ENCODE results near the gene FBXO38. TPM values are rescaled to one million over a fixed set of nuclear protein-coding genes. Genes with fewer than 3 reads are reported as not detected.

The FBXO38 gene
- total and polyA plus RNA-seq, 2 of the 4 experiments (the other 2 are of a cell fraction) = 14.9 to 70.1 TPM

GRCh38 chr5:148488757-148489156 lies 105.0 kb downstream of the FBXO38 start:
- Histone ChIP-seq H3K23ac (ENCODE audit: low read depth, low read length) (no peak overlapping the region), H2AK5ac (ENCODE audit: low read depth, low read length) (no peak overlapping the region), H3K27me3 (ENCODE audit: control insufficient read depth, insufficient read depth, low read length) (peaks cover 10% of the 10 kb centered on the region), H2BK15ac (ENCODE audit: low read depth, low read length) (no peak overlapping the region), H4K8ac (ENCODE audit: low read depth in 2 of 2, low read length in 2 of 2) (no peak overlapping the region), H2BK5ac (ENCODE audit: low read depth, low read length, poor library complexity, severe bottlenecking) (no peak overlapping the region), H3K79me1 (ENCODE audit: low read depth in 1 of 2, low read length in 2 of 2) (no peaks in the 10 kb centered on the region), H3K4me3 (ENCODE audit: insufficient read depth, low read depth, low read length) (no peak overlapping the region), H4K91ac (ENCODE audit: insufficient read depth, low read depth, low read length) (no peak overlapping the region), H3K18ac (ENCODE audit: low read depth, low read length) (no peak overlapping the region), H3K9me1 (ENCODE audit: insufficient read depth, low read length) (no peaks in the 10 kb centered on the region), H3K9ac (ENCODE audit: low read depth, low read length) (no peak overlapping the region), H2BK120ac (ENCODE audit: low read depth, low read length) (no peak overlapping the region), H4K5ac (ENCODE audit: low read depth, low read length) (no peak overlapping the region), H3K14ac (replicated peaks; ENCODE audit: low read depth, low read length) (no peak overlapping the region), H2AFZ (replicated peaks; ENCODE audit: low read length, poor library complexity) (no peak overlapping the region), H3K9me3 (ENCODE audit: control insufficient read depth, insufficient read depth, low read length) (no peaks in the 10 kb centered on the region), H2AK9ac (replicated peaks; ENCODE audit: low read depth, low read length, poor library complexity) (no peak overlapping the region), H4K20me1 (ENCODE audit: insufficient read depth, low read length) (no peaks in the 10 kb centered on the region), H3K56ac (ENCODE audit: extremely low read depth, insufficient read depth, low read length) (no peak overlapping the region), H3K4me2 (ENCODE audit: low read depth, low read length) (no peak overlapping the region), H3K27ac (ENCODE audit: insufficient read depth, low read length) (no peak overlapping the region), H3K4ac (ENCODE audit: low read depth, low read length) (no peak overlapping the region), H3K36me3 (ENCODE audit: control insufficient read depth, insufficient read depth, low read length) (no peaks in the 10 kb centered on the region), H3K4me1 (ENCODE audit: control insufficient read depth, insufficient read depth, low read length) (no peaks in the 10 kb centered on the region), H2BK20ac (ENCODE audit: low read depth, low read length) (no peak overlapping the region)
- no peak for ATAC-seq (ENCODE audit: low read depth)
- CTCF ChIA-PET = no interaction called here
- no CpG with 5 or more reads among the region's 2 CpGs for WGBS, 2 experiments (ENCODE audit: extremely low coverage in 2 of 2, insufficient read length in 1 of 2)
- BruUV-seq (replicated peaks) = no TSS peak
- no peak for DNase-seq
- dilution Hi-C loops (cut with HindIII; ENCODE audit: low sequenced_read_pairs, unreplicated experiment) = no loop called here
- POLR2A ChIA-PET (ENCODE audit: unreplicated experiment) = no interaction called here
- in situ Hi-C loops (cut with MboI; ENCODE audit: low sequenced_read_pairs) = no loop called here
- TF ChIP-seq MXI1 (IDR thresholded peaks at IDR 0.05; ENCODE audit: borderline replicate concordance, low read depth, low read length) (no peak), NFE2L2 (IDR thresholded peaks at IDR 0.05; ENCODE audit: low read depth, low read length) (no peak), CEBPB (IDR thresholded peaks at IDR 0.05; ENCODE audit: low read depth, low read length) (no peak), RFX5 (IDR thresholded peaks at IDR 0.05; ENCODE audit: low read depth, low read length) (no peak), SMC3 (IDR thresholded peaks at IDR 0.05; ENCODE audit: low read depth, low read length) (no peak), ELK1 (IDR thresholded peaks at IDR 0.05; ENCODE audit: borderline replicate concordance, low read depth, low read length) (no peak), RCOR1 (IDR thresholded peaks at IDR 0.05; ENCODE audit: insufficient replicate concordance, low read length) (no peak), BHLHE40 (IDR thresholded peaks at IDR 0.05; ENCODE audit: low read depth, low read length) (no peak), MAZ (IDR thresholded peaks at IDR 0.05; ENCODE audit: borderline replicate concordance, low read depth, low read length) (no peak)
- TF ChIP-seq, protein P1, sequence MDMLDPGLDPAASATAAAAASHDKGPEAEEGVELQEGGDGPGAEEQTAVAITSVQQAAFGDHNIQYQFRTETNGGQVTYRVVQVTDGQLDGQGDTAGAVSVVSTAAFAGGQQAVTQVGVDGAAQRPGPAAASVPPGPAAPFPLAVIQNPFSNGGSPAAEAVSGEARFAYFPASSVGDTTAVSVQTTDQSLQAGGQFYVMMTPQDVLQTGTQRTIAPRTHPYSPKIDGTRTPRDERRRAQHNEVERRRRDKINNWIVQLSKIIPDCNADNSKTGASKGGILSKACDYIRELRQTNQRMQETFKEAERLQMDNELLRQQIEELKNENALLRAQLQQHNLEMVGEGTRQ (IDR thresholded peaks at IDR 0.05; ENCODE audit: low read depth, low read length) = no peak
- TF ChIP-seq, protein P2, sequence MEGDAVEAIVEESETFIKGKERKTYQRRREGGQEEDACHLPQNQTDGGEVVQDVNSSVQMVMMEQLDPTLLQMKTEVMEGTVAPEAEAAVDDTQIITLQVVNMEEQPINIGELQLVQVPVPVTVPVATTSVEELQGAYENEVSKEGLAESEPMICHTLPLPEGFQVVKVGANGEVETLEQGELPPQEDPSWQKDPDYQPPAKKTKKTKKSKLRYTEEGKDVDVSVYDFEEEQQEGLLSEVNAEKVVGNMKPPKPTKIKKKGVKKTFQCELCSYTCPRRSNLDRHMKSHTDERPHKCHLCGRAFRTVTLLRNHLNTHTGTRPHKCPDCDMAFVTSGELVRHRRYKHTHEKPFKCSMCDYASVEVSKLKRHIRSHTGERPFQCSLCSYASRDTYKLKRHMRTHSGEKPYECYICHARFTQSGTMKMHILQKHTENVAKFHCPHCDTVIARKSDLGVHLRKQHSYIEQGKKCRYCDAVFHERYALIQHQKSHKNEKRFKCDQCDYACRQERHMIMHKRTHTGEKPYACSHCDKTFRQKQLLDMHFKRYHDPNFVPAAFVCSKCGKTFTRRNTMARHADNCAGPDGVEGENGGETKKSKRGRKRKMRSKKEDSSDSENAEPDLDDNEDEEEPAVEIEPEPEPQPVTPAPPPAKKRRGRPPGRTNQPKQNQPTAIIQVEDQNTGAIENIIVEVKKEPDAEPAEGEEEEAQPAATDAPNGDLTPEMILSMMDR (conservative IDR thresholded peaks at IDR 0.05; ENCODE audit: low read depth, low read length) = no peak
- intact Hi-C loops (cut with micrococcal nuclease) = no loop called here

Measured in IMR-90 (cell line).